Heart right ventricle (tissue), 16 donors: Measurements from ENCODE around the gene MTA3. TPM values are rescaled to one million over a fixed set of nuclear protein-coding genes. Genes with fewer than 3 reads are reported as not detected.

Experiments used
- ATAC-seq, 8 donors: fragments of 200-7000 bp; cut with Tn5 transposase; one replicate each; pipeline ENCODE4 v1.9.1; 2020; ENCODE audit warnings: mild to moderate bottlenecking in 8 of 8, moderate library complexity in 8 of 8, moderate number of reproducible peaks in 1 of 8
- DNase-seq, 2 donors: peaks; one replicate each; pipeline ENCODE4 v3.0.0-alpha.2; 2020
- H3K27ac ChIP-seq, 10 donors: fragments of 200-600 bp; sonication (generic) in 2 of 10; one replicate each; pipeline versions ENCODE4 v1.5.0 to v1.8.0; 2020 to 2022; ENCODE audit warnings: mild to moderate bottlenecking in 3 of 10
- H3K27me3 ChIP-seq, 7 donors: fragments of 200-600 bp; one replicate each; pipeline ENCODE4 v1.8.0; 2021 to 2022; ENCODE audit warnings: mild to moderate bottlenecking in 2 of 7
- H3K36me3 ChIP-seq, 9 donors: fragments of 200-600 bp; sonication (generic) in 1 of 9; one replicate each; pipeline versions ENCODE4 v1.5.0 to v1.8.0; 2020 to 2022; ENCODE audit warnings: mild to moderate bottlenecking in 2 of 9
- H3K4me1 ChIP-seq, 9 donors: fragments of 200-600 bp; sonication (generic) in 1 of 9; one replicate each; pipeline versions ENCODE4 v1.5.0 to v1.8.0; 2020 to 2022; ENCODE audit warnings: mild to moderate bottlenecking in 4 of 9
- H3K4me3 ChIP-seq, 10 donors: fragments of 200-600 bp; sonication (generic) in 2 of 10; one replicate each; pipeline versions ENCODE4 v1.5.0 to v1.8.0; 2020 to 2022; ENCODE audit warnings: mild to moderate bottlenecking in 7 of 10, moderate library complexity in 2 of 10
- H3K9me3 ChIP-seq, 11 donors: fragments of 200-600 bp in 10 of 11; sonication (generic) in 2 of 11; one replicate each; pipeline versions ENCODE4 v1.5.0 to v1.8.0; 2013 to 2022; ENCODE audit warnings: mild to moderate bottlenecking in 2 of 11, control low read depth in 1 of 11, moderate library complexity in 1 of 11
- WGBS, 2 donors: extraction: QIAGEN DNeasy Blood & Tissue Kit; methylation state at CpG; one replicate each; pipeline ENCODE4 v1.1.7; 2013; ENCODE audit warnings: inconsistent platforms in 1 of 2; 5-methylcytosine and 5-hydroxymethylcytosine counted together
- intact Hi-C, 10 donors: fragments of 100-400 bp; cut with DNase I; formaldehyde crosslinking; loops; one replicate each; pipeline versions ENCODE4 v1.11.1 to v1.14.2; 2022
- polyA plus RNA-seq, 2 donors: library from polyadenylated mRNA; stranded (reverse); fragments of 200-250 nt; gene quantifications; one replicate each; pipeline ENCODE4 v1.2.3, GENCODE V29; 2013
- total RNA-seq, 10 donors: library from RNA; stranded (reverse); fragmentation: NEBNext Ultra II Directional in 3 of 10; extraction: Animal tissue kit (Norgen Biotek cat#: 25700) in 3 of 10; gene quantifications; one replicate each; pipeline versions ENCODE4 v1.2.1 to v1.2.4, GENCODE V29; 2021 to 2023
- TF ChIP-seq, protein P1 (sequence below), 9 donors: fragments of 200-600 bp; sonication (generic) in 2 of 9; IDR thresholded peaks; one replicate each; pipeline versions ENCODE4 v1.5.0 to v1.8.0; 2021 to 2022; ENCODE audit warnings: antibody characterized with exemption in 9 of 9, mild to moderate bottlenecking in 5 of 9, moderate library complexity in 1 of 9
- donor health status: Arrhythmogenic right ventricular cardiomyopathy.
- donor health status: ischemic (EF 13 %, LVEDD 7.1; RV severe dilation, severe dysfunction).
- donor health status: healthy with polysubstance abuse.
- donor health status: DM: no; HTN: yes; CAD: no.
- donor health status: DM: no; HTN: no; CAD: no.
- donor health status: ischemic (EF 25% LVEDD 6.9; RV normal size, moderate dysfunction).
- donor health status: ischemic (EF 25% LVEDD 5.7; RV mildly dilated, moderate dysfunction).
- donor health status: healthy.
- donor health status: DM: yes; HTN: yes; CAD: no.
- donor health status: Ischemic cardiomyopathy.
- donor health status: ischemic (EF 35%, LVEDD 5.7; RV mildly dilated, moderate dysfunction).
- donor health status: nonischemic (EF 11% LVEDD 7.7; RV severe dilation, severe dysfunction).
- donor health status: DM: yes; HTN: yes; CAD: no.
- donor health status: PGD.
- donor health status: ischemic (EF 29% LVEDD 5.4; RV normal size, mild dysfunction).
- donor health status: nonischemic (EF 23%, LVEDD 6.1; RV moderate dilation, normal function).

MTA3 gene
- total and polyA plus RNA-seq, 12 donors = 11.2 to 29.4 (median 21.9) TPM

DNA sequence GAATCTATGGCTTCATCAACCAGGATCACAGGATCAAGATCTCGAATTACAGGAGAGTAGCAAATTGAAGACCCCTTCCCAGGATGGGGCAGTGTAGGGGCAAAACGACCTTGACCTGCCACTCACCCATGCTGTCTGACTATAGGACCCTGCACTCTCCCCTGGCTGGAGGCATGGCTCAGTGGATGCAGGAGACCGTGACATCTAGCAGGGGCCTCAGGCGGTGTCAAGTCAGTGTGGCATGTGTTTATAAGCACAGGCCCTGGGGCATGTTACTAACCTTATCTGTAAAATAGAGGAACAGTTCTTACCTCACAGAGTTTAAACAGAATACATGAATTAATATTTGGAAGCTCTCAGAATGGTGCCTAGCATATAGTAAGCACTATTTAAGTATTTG, 220.4 kb downstream of the MTA3 start:
- Histone ChIP-seq H3K27ac (no peak overlapping the region), H3K4me3 (no peak overlapping the region), H3K4me1 (peaks cover 0 to 35% (median 12%) of the 10 kb centered on the region in 9 donors), H3K9me3 (no peaks in the 10 kb centered on the region), H3K27me3 (peaks cover 0 to 21% (median 12%) of the 10 kb centered on the region in 7 donors), H3K36me3 (peaks cover 0 to 5% (median 0%) of the 10 kb centered on the region in 9 donors)
- ATAC-seq (no peak), DNase-seq (no peak)
- TF ChIP-seq, protein P1, sequence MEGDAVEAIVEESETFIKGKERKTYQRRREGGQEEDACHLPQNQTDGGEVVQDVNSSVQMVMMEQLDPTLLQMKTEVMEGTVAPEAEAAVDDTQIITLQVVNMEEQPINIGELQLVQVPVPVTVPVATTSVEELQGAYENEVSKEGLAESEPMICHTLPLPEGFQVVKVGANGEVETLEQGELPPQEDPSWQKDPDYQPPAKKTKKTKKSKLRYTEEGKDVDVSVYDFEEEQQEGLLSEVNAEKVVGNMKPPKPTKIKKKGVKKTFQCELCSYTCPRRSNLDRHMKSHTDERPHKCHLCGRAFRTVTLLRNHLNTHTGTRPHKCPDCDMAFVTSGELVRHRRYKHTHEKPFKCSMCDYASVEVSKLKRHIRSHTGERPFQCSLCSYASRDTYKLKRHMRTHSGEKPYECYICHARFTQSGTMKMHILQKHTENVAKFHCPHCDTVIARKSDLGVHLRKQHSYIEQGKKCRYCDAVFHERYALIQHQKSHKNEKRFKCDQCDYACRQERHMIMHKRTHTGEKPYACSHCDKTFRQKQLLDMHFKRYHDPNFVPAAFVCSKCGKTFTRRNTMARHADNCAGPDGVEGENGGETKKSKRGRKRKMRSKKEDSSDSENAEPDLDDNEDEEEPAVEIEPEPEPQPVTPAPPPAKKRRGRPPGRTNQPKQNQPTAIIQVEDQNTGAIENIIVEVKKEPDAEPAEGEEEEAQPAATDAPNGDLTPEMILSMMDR (IDR thresholded peaks at IDR 0.05) = no peak
- intact Hi-C loops = no loop called here
- 68 to 70% methylated on average over 4 of the region's 4 CpGs for WGBS, 2 donors

DNA sequence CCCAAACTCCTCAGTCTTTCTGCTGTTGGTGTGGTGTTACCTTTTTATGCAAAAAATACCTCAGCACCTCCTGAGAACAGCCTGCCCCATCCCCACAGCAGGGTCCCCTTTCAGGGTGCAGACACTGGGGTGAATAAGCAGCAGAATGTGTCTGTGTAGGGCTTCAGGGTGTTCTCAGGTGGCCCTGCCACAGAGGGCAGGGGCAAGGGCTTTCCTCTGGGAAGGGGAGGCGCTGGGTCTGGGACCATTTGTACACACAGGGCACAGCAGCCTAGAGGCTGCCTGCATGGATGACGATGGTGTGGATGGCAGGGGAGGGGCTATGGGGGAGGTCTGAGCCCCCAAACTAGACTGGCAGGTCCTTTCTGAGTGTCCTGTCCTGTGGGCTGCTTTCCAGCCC, 221.3 kb downstream of the MTA3 start:
- Histone ChIP-seq H3K9me3 (no peaks in the 10 kb centered on the region), H3K4me3 (no peak overlapping the region), H3K4me1 (peaks cover 0 to 40% (median 12%) of the 10 kb centered on the region in 9 donors), H3K27ac (no peak overlapping the region), H3K36me3 (peaks cover 0 to 3% (median 0%) of the 10 kb centered on the region in 9 donors), H3K27me3 (peaks cover 0 to 21% (median 12%) of the 10 kb centered on the region in 7 donors)
- ATAC-seq (no peak), DNase-seq (no peak)
- 88 to 91% methylated on average over 2 of the region's 2 CpGs for WGBS, 2 donors
- TF ChIP-seq, protein P1 (IDR thresholded peaks at IDR 0.05) = no peak
- intact Hi-C loops = no loop called here

DNA sequence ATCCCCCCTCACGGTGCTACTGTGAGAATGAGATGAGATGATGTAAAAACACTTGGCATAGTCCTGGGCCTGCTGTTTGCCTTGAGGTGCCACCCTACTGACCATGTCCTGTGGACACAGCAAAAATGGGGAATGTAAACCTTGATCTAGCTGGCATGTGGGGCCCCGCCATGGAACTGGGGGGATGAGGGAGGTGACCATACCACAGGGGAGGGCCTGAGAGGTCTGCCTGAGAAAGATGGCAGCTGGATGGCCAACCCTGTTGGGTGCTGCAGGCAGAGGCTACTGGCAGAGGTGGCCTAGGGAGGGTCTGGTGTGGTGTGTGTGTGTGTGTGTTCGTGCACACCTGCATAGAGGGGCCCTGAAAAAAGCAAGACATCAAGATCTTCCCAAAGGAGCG, 223.2 kb downstream of the MTA3 start:
- ATAC-seq (no peak), DNase-seq (no peak)
- Histone ChIP-seq H3K36me3 (no peaks in the 10 kb centered on the region), H3K4me1 (peaks cover 0 to 38% (median 7%) of the 10 kb centered on the region in 9 donors), H3K9me3 (no peaks in the 10 kb centered on the region), H3K4me3 (peak overlapping the region in 9 of 10 donors; percentile 50 to 75 (median 67)), H3K27me3 (peaks cover 0 to 21% (median 12%) of the 10 kb centered on the region in 7 donors), H3K27ac (peak overlapping the region in 7 of 10 donors; percentile 84 to 98 (median 91))
- TF ChIP-seq, protein P1 (IDR thresholded peaks at IDR 0.05) = no peak
- WGBS, 2 donors = 61 to 64% methylated on average over 4 of the region's 4 CpGs
- intact Hi-C loops = no loop called here

DNA sequence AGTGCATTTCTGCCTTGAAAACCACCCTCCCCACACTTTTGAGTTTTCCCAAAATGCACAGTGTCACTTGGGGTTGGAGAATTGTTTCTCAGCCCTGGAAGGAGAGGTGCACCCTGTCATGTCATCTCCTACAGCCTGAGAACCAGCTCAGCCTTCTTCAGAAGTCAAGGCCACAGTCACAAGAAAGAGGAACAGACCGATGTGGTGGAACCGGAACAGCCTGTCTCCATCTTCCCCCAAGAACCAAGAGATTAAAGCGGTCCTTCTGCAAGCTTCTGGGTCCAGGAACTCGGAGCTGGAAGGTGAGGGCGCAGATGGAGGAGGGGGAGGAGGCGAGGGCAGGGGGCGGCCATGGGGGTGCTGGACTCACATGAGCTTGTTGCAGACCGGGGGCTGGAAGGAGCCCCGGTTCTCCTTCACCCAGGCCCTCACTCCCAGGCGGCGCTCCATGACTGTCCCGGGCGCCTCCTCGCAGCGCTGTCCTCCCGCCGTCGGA, 223.7 kb downstream of the MTA3 start:
- Histone ChIP-seq H3K27me3 (peaks cover 0 to 21% (median 12%) of the 10 kb centered on the region in 7 donors), H3K4me1 (peaks cover 0 to 38% (median 7%) of the 10 kb centered on the region in 9 donors), H3K36me3 (no peaks in the 10 kb centered on the region), H3K4me3 (peak overlapping the region; percentile 50 to 75 (median 67)), H3K27ac (peak overlapping the region; percentile 80 to 98 (median 90)), H3K9me3 (no peaks in the 10 kb centered on the region)
- 11 to 17% methylated on average over 18 of the region's 18 CpGs for WGBS, 2 donors
- ATAC-seq (peak; percentile 4 to 70 (median 66)), DNase-seq (no peak)
- TF ChIP-seq, protein P1 (IDR thresholded peaks at IDR 0.05) = no peak
- intact Hi-C loops = no loop called here
